T47D (cell line): ENCODE measurements around the gene USP36.
"Not testable (repeated sequence)": the region's sequence is repeated elsewhere in the genome, so short reads cannot be mapped to it uniquely, and the experiment has no call there.

Experiments used
- DNase-seq, 2 experiments: peaks; one replicate each; pipeline versions ENCODE4 v3.0.0 to v3.0.0-alpha.2; 2011 to 2012; ENCODE audit warnings: low read depth in 1 of 2, low spot score in 1 of 2
- JUND ChIP-seq: IDR thresholded peaks from 2 replicates; pipeline ENCODE4 v1.6.1; 2012; ENCODE audit warnings: low read depth
- in situ Hi-C: cut with HindIII; loops from 2 replicates; pipeline ENCODE4 v1.10.0; 2016; ENCODE audit warnings: low sequenced_read_pairs, low pct_unique_long_range_greater_than_20kb

The USP36 gene

GRCh38 chr17:78788451-78788850 lies 52.2 kb downstream of the USP36 start:
- no peak for TF ChIP-seq JUND
- DNase-seq, result no peak
- in situ Hi-C loops, result no loop called here

- in situ Hi-C loops, result no loop called here
- no peak for DNase-seq
- no peak for TF ChIP-seq JUND
Measured at GRCh38 chr17:78787444-78787843, 53.2 kb downstream of the USP36 start.

GRCh38 chr17:78785663-78786057 lies 55.0 kb downstream of the USP36 start:
- in situ Hi-C loops, result no loop called here
- DNase-seq, result peak in 1 of 2 experiments; percentile 48
- no peak for TF ChIP-seq JUND

- no peak for DNase-seq
- TF ChIP-seq JUND, result no peak
- in situ Hi-C loops, result no loop called here
Measured at GRCh38 chr17:78785011-78785662, 55.5 kb downstream of the USP36 start.

- in situ Hi-C loops, result no loop called here
- no peak for DNase-seq
Measured at GRCh38 chr17:78784352-78784751, 56.3 kb downstream of the USP36 start.

GRCh38 chr17:78783711-78784324 lies 56.8 kb downstream of the USP36 start:
- DNase-seq, result peak in 1 of 2 experiments; percentile 70
- in situ Hi-C loops, result no loop called here
- no peak for TF ChIP-seq JUND

More at GRCh38 chr17:78784352-78784751, 56.3 kb downstream of the USP36 start:
- no peak for TF ChIP-seq JUND

GRCh38 chr17:78781893-78782304 lies 58.7 kb downstream of the USP36 start, which contains the start of gene CYTH1:
Gene CYTH1, minus strand, starts transcription at chr17:78782273. Its CDS starts 50 bp downstream, at chr17:78782223.
- DNase-seq, result no peak
- in situ Hi-C loops, result no loop called here
- TF ChIP-seq JUND, result no peak

GRCh38 chr17:78781104-78781892 lies 59.3 kb downstream of the USP36 start:
- peak in 1 of 2 experiments; percentile 42 for DNase-seq
- in situ Hi-C loops, result no loop called here
- no peak for TF ChIP-seq JUND

- TF ChIP-seq JUND, result no peak
- no peak for DNase-seq
- in situ Hi-C loops, result no loop called here
Measured at GRCh38 chr17:78780335-78780734, 60.3 kb downstream of the USP36 start.

GRCh38 chr17:78779850-78780249 lies 60.8 kb downstream of the USP36 start:
- TF ChIP-seq JUND, result no peak
- DNase-seq, result peak in 1 of 2 experiments; percentile 51
- in situ Hi-C loops, result no loop called here

- in situ Hi-C loops, DNase-seq: not testable (repeated sequence)
Measured at GRCh38 chr17:78779286-78779651, 61.3 kb downstream of the USP36 start.

GRCh38 chr17:78777881-78778280 lies 62.7 kb downstream of the USP36 start:
- no peak for TF ChIP-seq JUND
- in situ Hi-C loops, result no loop called here

More at GRCh38 chr17:78777881-78778280, 62.7 kb downstream of the USP36 start:
- no peak for DNase-seq
